GM19397 (cell line): Measurements from ENCODE around the gene RASAL1.

Source experiments
- ATAC-seq: cut with Tn5 transposase; IDR thresholded peaks from one replicate; pipeline ENCODE4 v1.9.1; 2021; ENCODE audit warnings: mild to moderate bottlenecking, moderate library complexity; ENCODE audit not compliant: unreplicated experiment

Gene RASAL1

GRCh38 chr12:113060336-113060960 is 75.1 kb downstream of the RASAL1 start:
- no peak for ATAC-seq

GRCh38 chr12:113059071-113059595 is 76.4 kb downstream of the RASAL1 start:
- no peak for ATAC-seq

DNA sequence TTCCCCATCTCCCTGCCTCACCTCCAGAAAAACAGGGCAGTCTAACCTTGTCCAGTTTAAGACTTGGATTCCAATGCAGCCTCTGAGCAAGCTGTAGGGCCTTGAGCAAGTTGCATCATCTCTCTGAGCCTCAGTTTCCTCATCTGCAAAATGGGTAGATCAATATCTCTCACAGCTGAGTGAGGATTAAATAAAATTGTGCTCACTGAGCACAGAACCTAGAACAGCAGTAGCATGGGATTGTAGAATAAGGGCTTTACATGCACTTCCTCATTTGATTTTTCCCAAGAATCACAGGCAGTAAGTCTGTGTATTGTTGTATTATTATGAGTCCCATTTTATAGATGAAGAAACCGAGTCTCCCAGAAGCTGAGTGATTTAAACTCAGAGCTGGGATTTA is 77.0 kb downstream of the RASAL1 start:
- ATAC-seq: no peak

- no peak for ATAC-seq
Observed at GRCh38 chr12:113057565-113058485, 77.7 kb downstream of the RASAL1 start.

DNA sequence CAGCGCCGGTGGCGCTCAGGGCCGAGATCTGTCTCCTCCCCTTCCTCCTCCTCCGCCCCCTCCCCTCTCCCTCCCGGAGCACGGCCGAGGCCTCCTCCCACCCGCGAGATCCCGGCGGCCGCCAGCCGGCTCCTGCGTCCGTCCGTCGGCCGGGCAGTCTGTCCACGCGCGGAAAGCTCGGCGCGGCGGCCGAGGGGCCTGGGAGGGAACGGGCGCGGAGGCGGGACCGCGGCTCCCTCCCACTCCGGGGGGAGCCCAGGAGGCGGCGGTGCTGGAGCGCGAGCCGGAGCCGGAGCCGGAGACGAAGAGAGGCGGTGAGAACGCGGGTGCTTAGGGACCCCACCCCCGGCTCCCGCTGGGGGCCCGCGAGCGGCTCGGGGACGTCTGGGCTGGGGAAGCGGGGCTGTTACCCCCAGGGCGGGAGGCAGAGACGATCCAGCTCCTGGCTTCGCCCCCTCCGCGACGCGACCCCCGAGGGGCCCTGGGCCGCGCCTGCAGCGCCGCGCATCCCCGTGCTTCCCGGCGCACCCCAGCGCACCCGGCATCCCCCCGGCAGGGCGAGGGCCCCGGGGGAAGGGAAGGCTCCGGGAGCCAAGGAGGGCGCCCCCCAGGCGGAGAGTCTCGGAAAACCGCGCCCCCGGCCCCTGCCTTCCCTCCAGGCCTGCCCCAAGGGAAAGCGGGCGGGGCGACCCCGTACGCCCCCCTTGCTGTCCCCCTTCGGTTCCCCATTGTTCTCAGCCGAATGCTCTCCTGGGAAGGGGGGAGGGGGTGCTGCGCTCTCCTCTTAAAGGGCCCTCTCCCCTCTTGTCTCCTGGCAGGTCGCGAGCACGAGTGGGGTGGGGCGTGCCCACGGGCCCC is 78.7 kb downstream of the RASAL1 start, which contains the start of gene DTX1:
Gene DTX1 (plus strand): TSS at position 100 of the 858 bp plus-strand sequence. CDS start 1,463 bp downstream, outside the sequence.
- ATAC-seq: no peak

GRCh38 chr12:113056381-113056630 is 79.3 kb downstream of the RASAL1 start:
- no peak for ATAC-seq

DNA sequence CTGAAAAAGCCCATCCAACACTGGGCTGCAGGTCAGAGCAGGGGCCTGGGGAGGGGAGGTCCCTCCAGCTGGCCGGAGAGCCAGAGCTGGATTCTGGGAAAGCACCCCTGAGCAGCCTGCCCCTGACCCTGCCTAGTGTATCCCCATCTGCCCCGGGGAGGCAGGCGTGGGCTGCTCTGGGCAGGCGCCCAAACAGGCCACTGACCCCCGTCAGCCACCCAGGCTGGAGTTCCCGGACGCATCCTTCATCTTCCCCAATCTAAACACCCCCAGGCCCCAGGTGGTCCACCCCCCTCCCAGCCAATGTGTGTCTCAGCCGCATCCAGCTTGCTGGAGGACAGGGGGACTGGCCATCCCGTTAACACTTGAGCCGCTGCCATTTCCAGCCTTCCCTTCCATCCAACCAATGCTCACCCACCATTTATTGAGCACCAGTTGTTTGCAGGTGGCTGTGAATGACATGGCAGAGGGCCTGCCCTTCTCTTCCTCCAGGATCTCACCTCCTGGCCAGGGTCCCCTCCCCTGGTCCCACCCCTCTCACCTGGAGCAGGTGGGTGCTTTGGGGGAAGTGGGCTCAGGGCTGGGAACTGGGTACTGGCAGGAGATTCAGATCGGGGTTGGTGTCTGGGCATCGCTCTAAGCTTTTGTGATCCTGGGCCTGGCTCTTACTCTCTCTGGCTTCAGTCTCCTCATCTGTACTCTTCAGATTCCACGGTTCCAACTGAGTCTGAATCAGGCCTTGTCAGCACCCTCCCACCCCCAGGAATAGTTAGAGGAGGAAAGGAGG is 79.8 kb downstream of the RASAL1 start:
- no peak for ATAC-seq

- no peak for ATAC-seq
Observed at GRCh38 chr12:113054948-113055486, 80.5 kb downstream of the RASAL1 start.

DNA sequence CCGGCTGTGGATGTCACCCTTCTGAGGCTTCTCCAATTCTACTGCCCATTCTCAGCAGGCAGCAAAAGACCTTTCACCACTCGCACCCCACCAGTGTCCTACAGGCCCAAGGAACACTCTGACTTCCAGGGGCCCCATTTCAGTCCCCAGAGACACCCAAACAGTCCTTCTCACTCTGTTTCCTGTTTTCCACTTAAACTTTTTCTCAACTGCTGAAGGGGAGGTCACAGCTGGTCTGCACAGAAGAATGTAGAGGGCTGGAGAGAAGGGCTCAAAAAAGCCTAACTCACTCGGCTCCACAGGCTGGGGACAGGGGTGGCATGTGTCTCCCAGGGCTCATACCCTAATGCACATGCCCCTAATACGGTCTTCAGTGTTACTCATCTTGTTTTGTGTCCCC is 83.2 kb downstream of the RASAL1 start:
- ATAC-seq: no peak

- no peak for ATAC-seq
Observed at GRCh38 chr12:113051759-113052158, 83.8 kb downstream of the RASAL1 start.

DNA sequence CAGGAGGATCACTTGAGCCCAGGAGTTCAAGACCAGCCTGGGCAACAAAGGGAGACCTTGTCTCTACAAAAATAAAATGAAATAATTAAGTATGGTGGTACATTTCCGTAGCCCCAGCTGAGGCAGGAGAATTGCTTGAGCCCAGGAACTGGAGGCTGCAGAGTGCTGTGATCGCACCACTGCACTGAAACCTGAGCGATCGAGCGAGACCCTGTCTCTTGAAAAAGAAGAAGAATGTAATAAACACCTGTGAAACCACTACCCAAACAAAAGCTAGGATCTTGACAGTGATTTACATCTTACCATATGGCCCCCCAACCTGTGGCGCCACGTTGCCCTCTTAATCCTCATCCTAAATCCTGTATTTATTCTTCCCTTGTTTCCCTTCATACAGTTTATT is 84.8 kb downstream of the RASAL1 start:
- no peak for ATAC-seq

GRCh38 chr12:113049976-113050742 is 85.4 kb downstream of the RASAL1 start:
- no peak for ATAC-seq
